Osteocyte (in vitro differentiated cells): ENCODE data around the gene NUDCD3. TPM values are rescaled to one million over a fixed set of nuclear protein-coding genes. Genes with fewer than 3 reads are reported as not detected.

ENCODE experiments used
- DNase-seq: peaks from one replicate; pipeline ENCODE4 v3.0.0; 2021; ENCODE audit warnings: mixed read lengths; ENCODE audit not compliant: unreplicated experiment; ENCODE audit errors: extremely low spot score
- H3K27ac Mint-ChIP-seq: one replicate; pipeline ENCODE4 v1.8.0; 2021; ENCODE audit warnings: mild to moderate bottlenecking, mixed read lengths; ENCODE audit not compliant: unreplicated experiment
- H3K27me3 Mint-ChIP-seq: one replicate; pipeline ENCODE4 v1.8.0; 2021; ENCODE audit warnings: mixed read lengths; ENCODE audit not compliant: unreplicated experiment
- H3K36me3 Mint-ChIP-seq: one replicate; pipeline ENCODE4 v1.8.0; 2021; ENCODE audit warnings: mixed read lengths; ENCODE audit not compliant: unreplicated experiment
- H3K4me1 Mint-ChIP-seq: one replicate; pipeline ENCODE4 v1.8.0; 2021; ENCODE audit warnings: mixed read lengths; ENCODE audit not compliant: unreplicated experiment
- H3K4me3 Mint-ChIP-seq: one replicate; pipeline ENCODE4 v1.8.0; 2021; ENCODE audit warnings: mild to moderate bottlenecking, moderate library complexity, mixed read lengths; ENCODE audit not compliant: unreplicated experiment
- H3K9me3 Mint-ChIP-seq: one replicate; pipeline ENCODE4 v1.8.0; 2021; ENCODE audit warnings: mixed read lengths; ENCODE audit not compliant: unreplicated experiment
- total RNA-seq: library from RNA; stranded (reverse); gene quantifications from 2 replicates; pipeline ENCODE4 v1.2.1, GENCODE V29; 2021
- TF ChIP-seq, protein P1 (sequence below): fragments of 200-600 bp; sonication (generic); IDR thresholded peaks from 2 replicates; pipeline ENCODE4 v1.5.0; 2021; ENCODE audit warnings: antibody characterized with exemption, mild to moderate bottlenecking, moderate library complexity

Gene NUDCD3
- total RNA-seq, 1 donor from 2014 or later = 112 TPM

DNA sequence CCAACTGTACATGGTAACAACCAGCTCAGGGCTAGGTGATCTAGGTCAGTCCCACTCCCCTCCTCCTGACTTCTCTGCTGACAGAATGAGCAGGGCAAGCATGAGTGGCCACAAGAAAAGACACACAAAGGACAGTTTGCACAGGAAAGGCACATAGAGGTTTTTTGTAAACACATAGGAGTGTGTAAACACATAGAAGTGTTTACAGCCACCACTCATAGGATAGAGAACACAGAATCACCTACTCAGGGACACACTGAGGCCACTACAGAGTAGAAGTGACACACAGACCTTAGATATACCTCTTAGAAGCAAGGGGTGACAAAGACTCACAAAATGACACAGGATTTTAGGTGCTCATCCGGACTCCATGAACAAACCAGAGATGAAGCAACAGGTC lies 19.0 kb downstream of the NUDCD3 start:
- peaks cover 15% of the 10 kb centered on the region for H3K4me1 Mint-ChIP-seq
- no peaks in the 10 kb centered on the region for H3K9me3 Mint-ChIP-seq
- no peak for DNase-seq
- TF ChIP-seq, protein P1, sequence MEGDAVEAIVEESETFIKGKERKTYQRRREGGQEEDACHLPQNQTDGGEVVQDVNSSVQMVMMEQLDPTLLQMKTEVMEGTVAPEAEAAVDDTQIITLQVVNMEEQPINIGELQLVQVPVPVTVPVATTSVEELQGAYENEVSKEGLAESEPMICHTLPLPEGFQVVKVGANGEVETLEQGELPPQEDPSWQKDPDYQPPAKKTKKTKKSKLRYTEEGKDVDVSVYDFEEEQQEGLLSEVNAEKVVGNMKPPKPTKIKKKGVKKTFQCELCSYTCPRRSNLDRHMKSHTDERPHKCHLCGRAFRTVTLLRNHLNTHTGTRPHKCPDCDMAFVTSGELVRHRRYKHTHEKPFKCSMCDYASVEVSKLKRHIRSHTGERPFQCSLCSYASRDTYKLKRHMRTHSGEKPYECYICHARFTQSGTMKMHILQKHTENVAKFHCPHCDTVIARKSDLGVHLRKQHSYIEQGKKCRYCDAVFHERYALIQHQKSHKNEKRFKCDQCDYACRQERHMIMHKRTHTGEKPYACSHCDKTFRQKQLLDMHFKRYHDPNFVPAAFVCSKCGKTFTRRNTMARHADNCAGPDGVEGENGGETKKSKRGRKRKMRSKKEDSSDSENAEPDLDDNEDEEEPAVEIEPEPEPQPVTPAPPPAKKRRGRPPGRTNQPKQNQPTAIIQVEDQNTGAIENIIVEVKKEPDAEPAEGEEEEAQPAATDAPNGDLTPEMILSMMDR = no peak
- no peak overlapping the region for H3K27ac Mint-ChIP-seq
- no peaks in the 10 kb centered on the region for H3K27me3 Mint-ChIP-seq
- no peak overlapping the region for H3K4me3 Mint-ChIP-seq
- H3K36me3 Mint-ChIP-seq = peaks cover 39% of the 10 kb centered on the region

- TF ChIP-seq, protein P1 = no peak
- Mint-ChIP-seq H3K27me3 (no peaks in the 10 kb centered on the region), H3K4me1 (peaks cover 22% of the 10 kb centered on the region), H3K4me3 (no peak overlapping the region), H3K36me3 (peaks cover 39% of the 10 kb centered on the region), H3K27ac (peak overlapping the region; percentile 10), H3K9me3 (no peaks in the 10 kb centered on the region)
- DNase-seq = no peak
Measured at GRCh38 chr7:44470628-44471245, 19.7 kb downstream of the NUDCD3 start.

GRCh38 chr7:44470135-44470479 lies 20.4 kb downstream of the NUDCD3 start:
- TF ChIP-seq, protein P1 = no peak
- Mint-ChIP-seq H3K27me3 (no peaks in the 10 kb centered on the region), H3K27ac (peak overlapping the region; percentile 10), H3K4me1 (peaks cover 29% of the 10 kb centered on the region), H3K4me3 (no peak overlapping the region), H3K36me3 (peaks cover 39% of the 10 kb centered on the region), H3K9me3 (no peaks in the 10 kb centered on the region)
- no peak for DNase-seq

- peaks cover 41% of the 10 kb centered on the region for H3K36me3 Mint-ChIP-seq
- DNase-seq = no peak
- H3K9me3 Mint-ChIP-seq = no peaks in the 10 kb centered on the region
- H3K27ac Mint-ChIP-seq = no peak overlapping the region
- no peak overlapping the region for H3K4me3 Mint-ChIP-seq
- TF ChIP-seq, protein P1 = no peak
- H3K27me3 Mint-ChIP-seq = no peaks in the 10 kb centered on the region
- peaks cover 33% of the 10 kb centered on the region for H3K4me1 Mint-ChIP-seq
Measured at GRCh38 chr7:44469461-44470134, 20.9 kb downstream of the NUDCD3 start.

GRCh38 chr7:44467217-44467548 lies 23.3 kb downstream of the NUDCD3 start:
- no peak for DNase-seq
- peaks cover 26% of the 10 kb centered on the region for H3K4me1 Mint-ChIP-seq
- TF ChIP-seq, protein P1 = no peak
- no peaks in the 10 kb centered on the region for H3K27me3 Mint-ChIP-seq
- no peak overlapping the region for H3K4me3 Mint-ChIP-seq
- no peaks in the 10 kb centered on the region for H3K9me3 Mint-ChIP-seq
- peaks cover 38% of the 10 kb centered on the region for H3K36me3 Mint-ChIP-seq
- H3K27ac Mint-ChIP-seq = no peak overlapping the region
